ENCODE results near the gene ANKRD37. TPM values are rescaled to one million over a fixed set of nuclear protein-coding genes. Genes with fewer than 3 reads are reported as not detected.

Gene ANKRD37
- total RNA-seq, 2 donors from 2014 or later: 51.5 to 171 TPM

- no peak for ATAC-seq (replicated peaks)
- Mint-ChIP-seq H3K27me3 (no peaks in the 10 kb centered on the region), H3K4me1 (no peaks in the 10 kb centered on the region), H3K4me3 (no peak overlapping the region), H3K9me3 (no peaks in the 10 kb centered on the region), H3K27ac (no peak overlapping the region), H3K36me3 (ENCODE audit: low read depth) (peaks cover 17% of the 10 kb centered on the region)
These were observed 26.9 kb upstream of the ANKRD37 start for GRCh38 chr4:185369731-185370130.

GRCh38 chr4:185370268-185370949 lies 26.2 kb upstream of the ANKRD37 start:
- Mint-ChIP-seq H3K4me3 (no peak overlapping the region), H3K9me3 (no peaks in the 10 kb centered on the region), H3K36me3 (ENCODE audit: low read depth) (peaks cover 17% of the 10 kb centered on the region), H3K27me3 (no peaks in the 10 kb centered on the region), H3K27ac (no peak overlapping the region), H3K4me1 (no peaks in the 10 kb centered on the region)
- ATAC-seq (replicated peaks): no peak

- H3K27me3 Mint-ChIP-seq: no peaks in the 10 kb centered on the region
- no peak for ATAC-seq (replicated peaks)
- H3K36me3 Mint-ChIP-seq (ENCODE audit: low read depth): peaks cover 17% of the 10 kb centered on the region
- no peak overlapping the region for H3K27ac Mint-ChIP-seq
- H3K4me3 Mint-ChIP-seq: no peak overlapping the region
- no peaks in the 10 kb centered on the region for H3K9me3 Mint-ChIP-seq
- no peaks in the 10 kb centered on the region for H3K4me1 Mint-ChIP-seq
These were observed 24.9 kb upstream of the ANKRD37 start for GRCh38 chr4:185371702-185372101.

GRCh38 chr4:185374027-185374426 lies 22.6 kb upstream of the ANKRD37 start:
- Mint-ChIP-seq H3K4me1 (no peaks in the 10 kb centered on the region), H3K27ac (no peak overlapping the region), H3K4me3 (no peak overlapping the region), H3K9me3 (no peaks in the 10 kb centered on the region), H3K27me3 (no peaks in the 10 kb centered on the region), H3K36me3 (ENCODE audit: low read depth) (peaks cover 17% of the 10 kb centered on the region)
- ATAC-seq (replicated peaks): no peak

GRCh38 chr4:185374573-185374972 lies 22.1 kb upstream of the ANKRD37 start:
- Mint-ChIP-seq H3K27ac (no peak overlapping the region), H3K36me3 (ENCODE audit: low read depth) (peaks cover 17% of the 10 kb centered on the region), H3K4me1 (no peaks in the 10 kb centered on the region), H3K27me3 (no peaks in the 10 kb centered on the region), H3K4me3 (no peak overlapping the region), H3K9me3 (no peaks in the 10 kb centered on the region)
- no peak for ATAC-seq (replicated peaks)

- no peak overlapping the region for H3K4me3 Mint-ChIP-seq
- no peak overlapping the region for H3K27ac Mint-ChIP-seq
- no peak for ATAC-seq (replicated peaks)
- no peaks in the 10 kb centered on the region for H3K4me1 Mint-ChIP-seq
- no peaks in the 10 kb centered on the region for H3K36me3 Mint-ChIP-seq (ENCODE audit: low read depth)
- no peaks in the 10 kb centered on the region for H3K27me3 Mint-ChIP-seq
- peaks cover 5% of the 10 kb centered on the region for H3K9me3 Mint-ChIP-seq
These were observed 18.4 kb upstream of the ANKRD37 start for GRCh38 chr4:185378264-185378663.

GRCh38 chr4:185379326-185380295 lies 17.0 kb upstream of the ANKRD37 start:
- no peak for ATAC-seq (replicated peaks)
- no peaks in the 10 kb centered on the region for H3K36me3 Mint-ChIP-seq (ENCODE audit: low read depth)
- no peak overlapping the region for H3K27ac Mint-ChIP-seq
- no peaks in the 10 kb centered on the region for H3K4me1 Mint-ChIP-seq
- no peak overlapping the region for H3K4me3 Mint-ChIP-seq
- no peaks in the 10 kb centered on the region for H3K27me3 Mint-ChIP-seq
- peaks cover 5% of the 10 kb centered on the region for H3K9me3 Mint-ChIP-seq

GRCh38 chr4:185380320-185380719 lies 16.3 kb upstream of the ANKRD37 start:
- Mint-ChIP-seq H3K4me1 (peaks cover 4% of the 10 kb centered on the region), H3K4me3 (no peak overlapping the region), H3K9me3 (peaks cover 5% of the 10 kb centered on the region), H3K27me3 (no peaks in the 10 kb centered on the region), H3K27ac (no peak overlapping the region), H3K36me3 (ENCODE audit: low read depth) (no peaks in the 10 kb centered on the region)
- ATAC-seq (replicated peaks): no peak

GRCh38 chr4:185381288-185382196 lies 15.1 kb upstream of the ANKRD37 start:
- ATAC-seq (replicated peaks): no peak
- peaks cover 4% of the 10 kb centered on the region for H3K4me1 Mint-ChIP-seq
- no peak overlapping the region for H3K4me3 Mint-ChIP-seq
- no peaks in the 10 kb centered on the region for H3K36me3 Mint-ChIP-seq (ENCODE audit: low read depth)
- no peaks in the 10 kb centered on the region for H3K27me3 Mint-ChIP-seq
- H3K27ac Mint-ChIP-seq: no peak overlapping the region
- peaks cover 5% of the 10 kb centered on the region for H3K9me3 Mint-ChIP-seq

- ATAC-seq (replicated peaks): no peak
- Mint-ChIP-seq H3K9me3 (peaks cover 5% of the 10 kb centered on the region), H3K27ac (no peak overlapping the region), H3K36me3 (ENCODE audit: low read depth) (no peaks in the 10 kb centered on the region), H3K27me3 (no peaks in the 10 kb centered on the region), H3K4me1 (peaks cover 4% of the 10 kb centered on the region), H3K4me3 (no peak overlapping the region)
These were observed 13.9 kb upstream of the ANKRD37 start for GRCh38 chr4:185382754-185383153.

GRCh38 chr4:185383451-185383850 lies 13.2 kb upstream of the ANKRD37 start:
- Mint-ChIP-seq H3K27me3 (no peaks in the 10 kb centered on the region), H3K27ac (no peak overlapping the region), H3K4me3 (no peak overlapping the region), H3K36me3 (ENCODE audit: low read depth) (no peaks in the 10 kb centered on the region), H3K9me3 (peaks cover 5% of the 10 kb centered on the region), H3K4me1 (peaks cover 4% of the 10 kb centered on the region)
- no peak for ATAC-seq (replicated peaks)

- no peak for ATAC-seq (replicated peaks)
- Mint-ChIP-seq H3K4me3 (no peak overlapping the region), H3K4me1 (peaks cover 4% of the 10 kb centered on the region), H3K36me3 (ENCODE audit: low read depth) (no peaks in the 10 kb centered on the region), H3K27ac (no peak overlapping the region), H3K9me3 (peaks cover 5% of the 10 kb centered on the region), H3K27me3 (no peaks in the 10 kb centered on the region)
These were observed 12.6 kb upstream of the ANKRD37 start for GRCh38 chr4:185384061-185384460.

- H3K27ac Mint-ChIP-seq: no peak overlapping the region
- H3K4me3 Mint-ChIP-seq: no peak overlapping the region
- no peaks in the 10 kb centered on the region for H3K27me3 Mint-ChIP-seq
- H3K4me1 Mint-ChIP-seq: peaks cover 4% of the 10 kb centered on the region
- no peaks in the 10 kb centered on the region for H3K36me3 Mint-ChIP-seq (ENCODE audit: low read depth)
- ATAC-seq (replicated peaks): no peak
- peaks cover 5% of the 10 kb centered on the region for H3K9me3 Mint-ChIP-seq
These were observed 11.7 kb upstream of the ANKRD37 start for GRCh38 chr4:185384930-185385331.

GRCh38 chr4:185387957-185388356 lies 8.7 kb upstream of the ANKRD37 start:
- no peaks in the 10 kb centered on the region for H3K9me3 Mint-ChIP-seq
- peaks cover 4% of the 10 kb centered on the region for H3K4me1 Mint-ChIP-seq
- ATAC-seq (replicated peaks): no peak
- peak overlapping the region; percentile 22 for H3K27ac Mint-ChIP-seq
- H3K4me3 Mint-ChIP-seq: no peak overlapping the region
- H3K27me3 Mint-ChIP-seq: no peaks in the 10 kb centered on the region
- no peaks in the 10 kb centered on the region for H3K36me3 Mint-ChIP-seq (ENCODE audit: low read depth)
